Stimulated activated CD8-positive, alpha-beta memory T cell treated with anti-CD3 and anti-CD28 coated beads, Interleukin-4, amount 100 ng/mL, for 4 hours (primary cell): ENCODE data around the gene UBE2N.

Experiments
- DNase-seq, 2 donors: peaks; one replicate each; pipeline ENCODE4 v3.0.0-alpha.2; 2020; ENCODE audit warnings: low read depth in 2 of 2, low spot score in 1 of 2

The UBE2N gene

DNA sequence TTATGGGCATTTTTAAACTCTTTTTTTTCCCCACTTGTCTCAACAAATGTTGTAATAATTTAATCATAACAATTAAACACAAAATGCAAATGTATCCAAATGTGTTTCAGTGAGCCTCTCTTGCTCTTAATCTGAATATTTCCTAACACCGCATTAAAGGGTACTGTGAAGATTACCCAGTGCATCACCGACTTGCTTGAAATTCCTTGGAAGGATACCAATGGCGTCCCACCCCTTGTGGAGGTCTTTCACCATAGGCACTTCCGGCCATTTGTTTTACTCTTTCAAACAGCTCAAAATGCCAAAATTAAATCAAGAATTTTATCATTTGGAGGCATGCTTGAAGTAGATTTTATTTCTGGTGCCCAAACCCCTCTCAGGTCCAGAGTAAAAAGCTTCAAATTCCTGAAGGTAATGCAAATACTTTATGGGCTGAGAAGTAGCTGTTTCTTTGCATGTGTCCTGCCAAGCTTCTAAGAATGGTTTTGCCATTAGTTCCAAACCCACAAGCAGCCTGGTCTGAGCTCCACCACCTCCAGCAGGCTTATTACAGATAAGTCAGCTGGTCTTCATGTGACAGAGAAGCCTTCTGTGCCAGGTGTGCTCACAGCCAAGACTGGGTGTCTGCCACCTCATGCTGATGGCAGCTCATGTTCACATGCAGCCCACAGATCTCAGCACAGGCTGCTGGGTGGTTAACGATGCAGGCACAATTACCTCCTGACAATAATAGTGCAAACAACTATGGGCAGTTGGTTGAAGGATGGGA, 80.4 kb downstream of the UBE2N start:
- DNase-seq, result no peak

- no peak for DNase-seq
These were observed 81.1 kb downstream of the UBE2N start for GRCh38 chr12:93360688-93361087.

GRCh38 chr12:93358821-93359220, 82.9 kb downstream of the UBE2N start:
- no peak for DNase-seq

GRCh38 chr12:93358058-93358457, 83.7 kb downstream of the UBE2N start:
- DNase-seq, result no peak

DNA sequence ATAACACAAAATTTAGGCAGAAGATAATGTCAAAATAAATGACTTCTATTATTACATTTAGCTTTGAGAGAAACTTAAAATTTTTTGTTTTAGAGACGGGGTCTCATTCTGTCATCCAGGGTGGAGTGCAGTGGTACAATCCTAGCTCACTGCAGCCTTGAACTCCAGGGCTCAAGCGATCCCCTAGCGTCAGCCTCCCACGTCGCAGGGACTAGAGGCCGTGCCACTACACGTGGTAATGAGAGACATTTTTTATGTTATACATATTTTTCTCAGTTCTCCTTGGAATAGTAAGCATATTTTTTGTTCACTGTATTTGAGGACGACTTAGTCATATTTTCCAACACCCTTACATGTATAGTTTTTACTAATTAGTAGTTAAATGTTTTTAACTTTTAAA, 85.5 kb downstream of the UBE2N start:
- no peak for DNase-seq
